ENCODE results near the gene FAM13A. TPM values are rescaled to one million over a fixed set of nuclear protein-coding genes. Genes with fewer than 3 reads are reported as not detected.

The FAM13A gene
- total and polyA plus RNA-seq, 2 of the 4 experiments (the other 2 are of a cell fraction), result 13.1 to 22.0 TPM

- no TSS peak for BruUV-seq (replicated peaks)
- 83% methylated on average over 1 of the region's 1 CpG; no CpG with 5 or more reads in 1 of the 2 experiments for WGBS, 2 experiments (ENCODE audit: extremely low coverage in 2 of 2, insufficient read length in 1 of 2)
- Histone ChIP-seq H3K36me3 (ENCODE audit: control insufficient read depth, insufficient read depth, low read length) (peaks cover 3% of the 10 kb centered on the region; the same call in 1 of the 2 replicates), H4K5ac (ENCODE audit: low read depth, low read length) (no peak overlapping the region), H2BK20ac (ENCODE audit: low read depth, low read length) (no peak overlapping the region), H3K4me1 (ENCODE audit: control insufficient read depth, insufficient read depth, low read length) (no peaks in the 10 kb centered on the region), H3K14ac (replicated peaks; ENCODE audit: low read depth, low read length) (no peak overlapping the region), H3K27ac (ENCODE audit: insufficient read depth, low read length) (no peak overlapping the region), H3K4me3 (ENCODE audit: insufficient read depth, low read depth, low read length) (no peak overlapping the region), H3K56ac (ENCODE audit: extremely low read depth, insufficient read depth, low read length) (no peak overlapping the region), H3K18ac (ENCODE audit: low read depth, low read length) (no peak overlapping the region), H2AFZ (replicated peaks; ENCODE audit: low read length, poor library complexity) (no peak overlapping the region), H2AK9ac (replicated peaks; ENCODE audit: low read depth, low read length, poor library complexity) (no peak overlapping the region), H3K23ac (ENCODE audit: low read depth, low read length) (no peak overlapping the region), H4K91ac (ENCODE audit: insufficient read depth, low read depth, low read length) (no peak overlapping the region), H2AK5ac (ENCODE audit: low read depth, low read length) (no peak overlapping the region), H3K79me1 (ENCODE audit: low read depth in 1 of 2, low read length in 2 of 2) (no peaks in the 10 kb centered on the region), H3K4ac (ENCODE audit: low read depth, low read length) (no peak overlapping the region), H4K8ac (ENCODE audit: low read depth in 2 of 2, low read length in 2 of 2) (no peak overlapping the region), H4K20me1 (ENCODE audit: insufficient read depth, low read length) (no peaks in the 10 kb centered on the region), H2BK5ac (ENCODE audit: low read depth, low read length, poor library complexity, severe bottlenecking) (no peak overlapping the region), H3K9ac (ENCODE audit: low read depth, low read length) (no peak overlapping the region), H3K9me3 (ENCODE audit: control insufficient read depth, insufficient read depth, low read length) (no peaks in the 10 kb centered on the region), H3K27me3 (ENCODE audit: control insufficient read depth, insufficient read depth, low read length) (no peaks in the 10 kb centered on the region), H3K4me2 (ENCODE audit: low read depth, low read length) (no peak overlapping the region), H3K9me1 (ENCODE audit: insufficient read depth, low read length) (no peaks in the 10 kb centered on the region), H2BK120ac (ENCODE audit: low read depth, low read length) (no peak overlapping the region), H2BK15ac (ENCODE audit: low read depth, low read length) (no peak overlapping the region)
- CTCF ChIA-PET, result interaction anchor here (0.8 kb wide), 1 partner anchor 295 kb away, joined by 3 read pairs; no protein-coding TSS in a partner anchor
- ATAC-seq (ENCODE audit: low read depth), result no peak
- DNase-seq, result no peak
- dilution Hi-C loops (cut with HindIII; ENCODE audit: low sequenced_read_pairs, unreplicated experiment), result no loop called here
- in situ Hi-C loops (cut with MboI; ENCODE audit: low sequenced_read_pairs), result no loop called here
- TF ChIP-seq CEBPB (IDR thresholded peaks at IDR 0.05; ENCODE audit: low read depth, low read length) (no peak), RCOR1 (IDR thresholded peaks at IDR 0.05; ENCODE audit: insufficient replicate concordance, low read length) (no peak), MXI1 (IDR thresholded peaks at IDR 0.05; ENCODE audit: borderline replicate concordance, low read depth, low read length) (no peak), RAD21 (IDR thresholded peaks at IDR 0.05; ENCODE audit: low read length) (no peak), CTCF (conservative IDR thresholded peaks at IDR 0.05; ENCODE audit: low read depth, low read length) (no peak), USF2 (IDR thresholded peaks at IDR 0.05; ENCODE audit: low read depth, low read length) (no peak), MAZ (IDR thresholded peaks at IDR 0.05; ENCODE audit: borderline replicate concordance, low read depth, low read length) (no peak), NFE2L2 (IDR thresholded peaks at IDR 0.05; ENCODE audit: low read depth, low read length) (no peak), BHLHE40 (IDR thresholded peaks at IDR 0.05; ENCODE audit: low read depth, low read length) (no peak), FOS (IDR thresholded peaks at IDR 0.05; ENCODE audit: low read depth, low read length) (no peak), POLR2A (IDR thresholded peaks at IDR 0.05; ENCODE audit: low read depth, low read length) (no peak), RFX5 (IDR thresholded peaks at IDR 0.05; ENCODE audit: low read depth, low read length) (no peak), MAFK (IDR thresholded peaks at IDR 0.05; ENCODE audit: low read depth, low read length) (no peak), CHD1 (IDR thresholded peaks at IDR 0.05; ENCODE audit: low read depth, low read length) (no peak)
- intact Hi-C loops (cut with micrococcal nuclease), result no loop called here
- POLR2A ChIA-PET (ENCODE audit: unreplicated experiment), result no interaction called here
Measured at GRCh38 chr4:89000382-89000781, 56.6 kb downstream of the FAM13A start.

Data from IMR-90 (cell line).